Lower leg skin (tissue), 4 donors: ENCODE data around the gene IFNL1. TPM values are rescaled to one million over a fixed set of nuclear protein-coding genes. Genes with fewer than 3 reads are reported as not detected.
A peak's percentile ranks its signal among the peaks of the same experiment; 100 is the strongest.

Experiments
- DNase-seq, 2 donors: peaks; one replicate each; pipeline ENCODE4 v3.0.0-alpha.2; 2019; ENCODE audit warnings: low spot score in 2 of 2
- H3K4me3 ChIP-seq: fragments of 200-600 bp; sonication (generic); 2 replicates; pipeline ENCODE4 v1.5.1; 2017; ENCODE audit warnings: mild to moderate bottlenecking, low read depth; ENCODE audit not compliant: poor library complexity, severe bottlenecking
- CTCF ChIP-seq, 3 donors: fragments of 450-650 bp; IDR thresholded peaks; one replicate each; pipeline ENCODE4 v1.5.1; 2016; ENCODE audit warnings: antibody characterized with exemption in 3 of 3, mild to moderate bottlenecking in 3 of 3, moderate library complexity in 2 of 3
- POLR2A ChIP-seq, 2 donors: fragments of 450-650 bp; IDR thresholded peaks; one replicate each; pipeline ENCODE4 v1.6.1; 2016 to 2017; ENCODE audit warnings: antibody characterized with exemption in 2 of 2, mild to moderate bottlenecking in 1 of 2, moderate library complexity in 1 of 2
- WGBS, 2 donors: methylation state at CpG; one replicate each; pipeline ENCODE4 v1.1.5; 2018; 5-methylcytosine and 5-hydroxymethylcytosine counted together
- intact Hi-C: fragments of 100-400 bp; cut with DNase I; formaldehyde crosslinking; loops from one replicate; pipeline ENCODE4 v1.15.0; 2023; ENCODE audit warnings: low total_unique reads
- total RNA-seq, 4 donors: library from RNA; depleted of rRNA; stranded (reverse); fragments of >200 nt; gene quantifications; one replicate each; pipeline ENCODE4 v1.1.0, GENCODE V29; 2016

The IFNL1 gene
- total RNA-seq, 4 donors from 2014 or later = not detected

- H3K4me3 ChIP-seq = no peak overlapping the region
- WGBS, 2 donors = 77 to 90% methylated on average over 4 of the region's 4 CpGs
- intact Hi-C loops = no loop called here
- TF ChIP-seq POLR2A (IDR thresholded peaks at IDR 0.05) (no peak), CTCF (IDR thresholded peaks at IDR 0.05) (no peak)
- DNase-seq = peak in 1 of 2 donors; percentile 50
These were observed 4.8 kb downstream of the IFNL1 start for GRCh38 chr19:39301021-39301420.

- 76 to 82% methylated on average over 3 of the region's 3 CpGs for WGBS, 2 donors
- H3K4me3 ChIP-seq = no peak overlapping the region
- DNase-seq = no peak
- no peak for TF ChIP-seq CTCF (IDR thresholded peaks at IDR 0.05)
- no peak for TF ChIP-seq POLR2A (IDR thresholded peaks at IDR 0.05)
- intact Hi-C loops = no loop called here
These were observed 5.4 kb downstream of the IFNL1 start for GRCh38 chr19:39301562-39301961.

GRCh38 chr19:39303373-39304184, 7.4 kb downstream of the IFNL1 start:
- peak in 1 of 2 donors; percentile 68 for DNase-seq
- WGBS, 2 donors = 62 to 72% methylated on average over 10 of the region's 10 CpGs
- TF ChIP-seq CTCF (IDR thresholded peaks at IDR 0.05) = no peak
- TF ChIP-seq POLR2A (IDR thresholded peaks at IDR 0.05) = no peak
- intact Hi-C loops = no loop called here
- no peak overlapping the region for H3K4me3 ChIP-seq

GRCh38 chr19:39304185-39304513, 7.9 kb downstream of the IFNL1 start:
- DNase-seq = no peak
- intact Hi-C loops = no loop called here
- TF ChIP-seq CTCF (IDR thresholded peaks at IDR 0.05) = no peak
- TF ChIP-seq POLR2A (IDR thresholded peaks at IDR 0.05) = no peak
- no peak overlapping the region for H3K4me3 ChIP-seq

- TF ChIP-seq CTCF (IDR thresholded peaks at IDR 0.05) (no peak), POLR2A (IDR thresholded peaks at IDR 0.05) (no peak)
- intact Hi-C loops = no loop called here
- WGBS, 2 donors = 46 to 53% methylated on average over 6 of the region's 6 CpGs
- peak in 1 of 2 donors; percentile 77 for DNase-seq
- no peak overlapping the region for H3K4me3 ChIP-seq
These were observed 8.7 kb downstream of the IFNL1 start for GRCh38 chr19:39304701-39305571.
